SU-DHL-6 (cell line): ENCODE results near the gene KIF7.

Experiments
- EZH2phosphoT487 ChIP-seq: fragments of 200-600 bp; sonication (generic), shearing (Covaris generic); conservative IDR thresholded peaks from 2 replicates; pipeline ENCODE4 v1.6.1; 2018; ENCODE audit warnings: mild to moderate bottlenecking, antibody characterized with exemption, low read length, moderate library complexity, mixed read lengths
- TF ChIP-seq, protein P1 (sequence below): fragments of 200-600 bp; sonication (generic); IDR thresholded peaks from one replicate; pipeline ENCODE4 v1.5.1; 2017; ENCODE audit warnings: antibody characterized with exemption, mild to moderate bottlenecking, low read length, moderate library complexity; ENCODE audit not compliant: insufficient read depth, poor library complexity, severe bottlenecking

DNA sequence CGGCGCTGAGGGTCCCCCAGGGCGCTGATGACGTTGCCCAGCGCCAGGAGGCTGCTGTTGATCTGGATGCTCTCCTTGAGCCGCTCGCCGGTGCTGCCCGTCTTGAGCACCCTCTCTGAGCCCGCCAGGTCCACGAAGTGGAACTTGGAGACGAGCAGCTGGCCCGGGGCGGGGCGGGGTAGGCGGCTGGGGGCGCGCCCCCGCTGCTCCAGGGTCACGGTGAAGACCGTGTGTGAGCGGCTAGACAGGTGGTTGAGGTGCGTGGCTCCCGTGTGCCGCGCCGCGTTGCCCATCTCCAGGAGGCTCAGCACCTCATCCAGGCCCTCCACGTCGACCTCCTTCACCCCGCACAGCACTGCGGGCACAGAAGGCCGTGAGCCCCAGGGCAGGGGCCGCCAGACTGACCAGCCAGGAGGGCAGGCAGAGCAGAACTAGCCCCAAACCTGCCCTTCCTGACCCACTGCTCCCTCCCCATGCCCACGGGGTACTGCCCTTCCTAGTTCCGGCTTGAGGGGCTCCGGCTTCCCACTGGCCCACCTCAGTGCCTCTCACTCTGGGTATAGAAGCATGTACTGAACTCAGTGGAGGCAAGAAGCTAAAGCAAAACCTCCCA, 6.1 kb downstream of the KIF7 start:
- TF ChIP-seq, protein P1, sequence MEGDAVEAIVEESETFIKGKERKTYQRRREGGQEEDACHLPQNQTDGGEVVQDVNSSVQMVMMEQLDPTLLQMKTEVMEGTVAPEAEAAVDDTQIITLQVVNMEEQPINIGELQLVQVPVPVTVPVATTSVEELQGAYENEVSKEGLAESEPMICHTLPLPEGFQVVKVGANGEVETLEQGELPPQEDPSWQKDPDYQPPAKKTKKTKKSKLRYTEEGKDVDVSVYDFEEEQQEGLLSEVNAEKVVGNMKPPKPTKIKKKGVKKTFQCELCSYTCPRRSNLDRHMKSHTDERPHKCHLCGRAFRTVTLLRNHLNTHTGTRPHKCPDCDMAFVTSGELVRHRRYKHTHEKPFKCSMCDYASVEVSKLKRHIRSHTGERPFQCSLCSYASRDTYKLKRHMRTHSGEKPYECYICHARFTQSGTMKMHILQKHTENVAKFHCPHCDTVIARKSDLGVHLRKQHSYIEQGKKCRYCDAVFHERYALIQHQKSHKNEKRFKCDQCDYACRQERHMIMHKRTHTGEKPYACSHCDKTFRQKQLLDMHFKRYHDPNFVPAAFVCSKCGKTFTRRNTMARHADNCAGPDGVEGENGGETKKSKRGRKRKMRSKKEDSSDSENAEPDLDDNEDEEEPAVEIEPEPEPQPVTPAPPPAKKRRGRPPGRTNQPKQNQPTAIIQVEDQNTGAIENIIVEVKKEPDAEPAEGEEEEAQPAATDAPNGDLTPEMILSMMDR: no peak
- TF ChIP-seq EZH2phosphoT487: no peak
